Stromal cell of bone marrow (primary cell): Measurements from ENCODE around the gene S1PR1.

ENCODE experiments used
- DNase-seq: peaks from one replicate; pipeline ENCODE4 v3.0.0-alpha.2; 2012; ENCODE audit warnings: low read depth

Gene S1PR1

DNA sequence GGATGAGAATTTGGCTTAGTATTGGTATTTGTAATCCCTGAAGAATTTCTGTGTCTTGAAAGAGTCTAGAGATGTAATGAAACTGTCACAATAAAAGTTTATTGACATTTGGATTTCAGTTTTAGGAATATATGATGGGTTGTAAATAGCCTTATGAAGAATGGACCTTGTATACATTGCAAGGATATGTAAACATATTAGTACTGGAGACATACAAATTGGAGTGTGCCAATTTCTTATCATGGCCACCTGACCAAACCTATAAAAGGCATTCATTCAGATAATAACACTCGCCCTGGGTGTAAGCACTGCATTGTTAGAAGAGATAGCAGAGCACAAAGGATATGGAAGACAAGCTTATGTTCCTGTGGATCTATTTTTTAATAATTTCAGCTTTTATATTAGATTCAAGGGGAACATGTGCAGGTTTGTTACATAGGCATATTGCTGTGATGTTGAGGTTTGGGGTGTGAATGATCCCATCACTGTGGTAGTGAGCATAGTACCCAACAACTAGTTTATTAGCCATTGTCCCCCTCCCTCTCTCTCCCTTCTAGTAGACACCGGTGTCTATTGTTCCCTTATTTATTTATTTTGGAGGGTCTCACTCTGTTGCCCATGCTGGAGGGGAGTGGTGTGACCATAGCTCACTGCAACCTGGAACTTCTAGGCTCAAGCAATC, 8.6 kb downstream of the S1PR1 start:
- DNase-seq, result no peak

DNA sequence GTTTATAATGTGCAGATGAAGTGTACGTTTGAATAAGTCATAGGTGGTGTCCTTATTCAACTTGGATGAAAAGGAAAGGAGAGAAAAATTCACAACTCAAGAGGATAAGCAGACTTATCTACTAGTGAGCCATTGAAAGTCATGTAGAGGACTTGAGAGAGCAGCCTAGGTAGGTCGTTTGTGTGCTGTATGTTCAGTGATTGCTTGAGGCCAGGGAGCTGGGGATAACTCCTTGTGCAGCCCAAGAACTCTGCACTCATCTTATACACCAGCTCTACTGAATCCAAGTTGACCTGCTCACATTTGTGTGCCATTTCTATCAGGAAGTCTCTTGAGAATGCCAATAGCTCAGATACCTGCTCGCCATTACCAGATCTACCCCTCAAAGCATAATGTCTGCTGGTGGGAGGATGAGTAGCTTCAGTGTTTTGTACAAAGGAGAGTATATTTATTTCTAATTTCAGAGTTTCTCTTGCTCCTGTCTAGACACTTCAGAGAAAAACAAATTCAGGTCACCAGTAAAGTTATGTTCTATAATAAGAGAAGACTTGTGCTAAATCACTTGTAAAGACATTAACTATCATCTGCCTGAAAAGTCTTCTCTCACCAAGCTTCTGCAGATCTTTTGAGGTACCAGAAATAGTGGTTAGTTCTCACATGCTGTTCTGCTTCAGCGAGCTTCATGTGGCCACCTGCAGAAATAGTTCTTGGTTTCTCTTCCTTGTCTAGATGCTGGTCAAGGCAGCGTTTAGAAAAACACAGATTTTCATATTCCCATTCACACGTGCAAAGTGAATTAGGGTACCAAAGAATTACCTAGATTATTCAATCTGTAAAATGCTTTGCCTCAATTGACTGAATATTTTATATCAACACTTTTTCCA, 10.8 kb downstream of the S1PR1 start:
- DNase-seq, result no peak

DNA sequence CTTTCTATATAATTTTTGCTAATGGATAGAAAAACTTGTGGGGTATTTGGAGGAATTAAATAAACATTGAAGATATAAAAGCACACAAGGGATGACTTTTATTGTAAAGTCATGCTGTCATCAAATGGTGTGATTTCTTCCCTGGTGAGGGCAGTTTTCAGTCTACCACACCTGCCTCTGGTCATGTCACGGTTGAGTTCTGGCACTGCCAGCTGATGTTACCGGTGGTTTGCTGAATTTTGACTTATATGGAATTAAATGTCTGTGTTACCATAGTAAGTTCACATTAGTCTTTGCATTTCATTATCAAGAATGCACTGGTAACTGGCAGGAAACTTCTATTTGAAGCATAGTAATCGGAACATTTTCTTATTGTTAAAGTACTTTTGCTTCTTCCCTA, 13.4 kb downstream of the S1PR1 start:
- DNase-seq, result no peak

DNA sequence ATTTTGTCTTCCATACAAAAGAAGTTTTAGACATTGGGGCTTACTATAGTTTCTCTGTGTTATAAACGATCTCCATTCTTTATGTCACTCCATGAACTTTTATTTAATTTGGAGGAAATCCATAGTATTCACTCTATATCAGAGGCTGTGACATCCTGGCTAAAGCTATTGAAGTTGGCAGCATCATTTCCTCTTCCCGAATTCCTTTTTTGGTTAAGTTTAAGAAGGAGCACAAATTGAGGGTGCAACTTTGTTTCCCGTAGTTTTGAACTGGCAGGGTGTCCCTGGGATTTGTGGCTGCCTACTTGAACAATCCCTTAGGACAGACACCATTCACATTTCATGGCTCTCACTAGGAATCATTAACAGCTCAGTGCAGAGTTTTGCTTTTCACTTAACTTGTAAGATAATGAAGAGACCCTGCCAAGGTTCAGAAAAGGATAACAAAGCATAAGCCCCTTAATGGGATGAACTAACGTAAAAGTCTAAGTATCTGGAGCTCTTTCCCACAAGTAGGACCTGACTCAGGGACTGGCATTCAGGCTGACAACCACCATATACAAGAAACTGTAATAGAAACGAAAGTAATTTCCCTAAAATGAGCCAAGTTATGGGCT, 13.9 kb downstream of the S1PR1 start:
- DNase-seq, result no peak

DNA sequence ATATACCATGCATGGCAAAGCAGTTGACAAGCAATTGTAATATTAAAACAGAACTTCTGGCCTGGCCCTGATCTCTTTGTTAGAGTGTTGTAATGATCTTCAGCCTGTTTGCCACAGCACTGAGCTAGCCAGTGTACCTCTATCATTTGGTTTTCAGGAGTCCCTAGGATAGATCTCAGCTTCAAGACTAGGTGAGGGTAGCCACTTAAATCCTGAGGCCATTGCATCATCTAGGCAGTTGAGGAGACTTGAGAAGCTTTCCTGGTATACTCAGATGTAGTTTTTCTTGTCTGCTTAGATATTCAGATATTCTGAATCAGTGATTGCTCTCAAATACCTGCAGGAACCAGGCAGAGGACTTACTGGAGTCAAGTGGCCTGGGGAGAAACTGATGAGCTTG, 14.7 kb downstream of the S1PR1 start:
- DNase-seq, result no peak

DNA sequence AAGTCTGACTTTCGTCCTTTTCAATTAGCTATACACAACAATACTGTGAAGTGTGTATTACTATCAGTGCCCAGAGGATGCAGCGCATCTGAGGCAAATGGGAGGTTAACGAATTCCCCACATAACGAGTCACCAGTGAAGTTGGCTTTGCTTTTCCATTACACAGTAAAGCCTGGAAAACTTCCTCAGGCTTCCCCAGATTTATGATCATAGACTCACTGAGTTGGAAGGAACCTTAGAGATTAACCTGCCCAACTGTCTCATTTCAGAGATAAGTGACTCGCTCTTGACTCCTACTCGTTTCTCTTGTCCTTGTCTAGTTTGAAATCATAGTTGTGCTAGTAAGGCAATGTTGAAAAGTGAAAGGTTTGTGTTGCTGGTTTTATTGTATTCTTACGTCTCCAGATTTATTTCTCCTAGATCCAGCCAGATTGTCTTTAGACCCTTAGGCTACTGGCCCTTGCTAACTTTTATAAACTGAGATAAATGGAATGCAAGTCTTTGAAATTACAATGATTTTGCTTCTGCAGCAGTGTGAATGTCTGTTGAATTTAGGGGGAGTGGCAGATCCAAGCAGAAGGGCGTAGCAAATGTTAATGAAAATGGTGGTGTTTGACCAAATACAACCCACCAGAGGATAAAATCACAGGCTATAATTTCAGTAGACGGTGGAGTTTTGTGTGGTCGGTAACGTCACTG, 17.3 kb downstream of the S1PR1 start:
- peak; percentile 70 for DNase-seq

DNA sequence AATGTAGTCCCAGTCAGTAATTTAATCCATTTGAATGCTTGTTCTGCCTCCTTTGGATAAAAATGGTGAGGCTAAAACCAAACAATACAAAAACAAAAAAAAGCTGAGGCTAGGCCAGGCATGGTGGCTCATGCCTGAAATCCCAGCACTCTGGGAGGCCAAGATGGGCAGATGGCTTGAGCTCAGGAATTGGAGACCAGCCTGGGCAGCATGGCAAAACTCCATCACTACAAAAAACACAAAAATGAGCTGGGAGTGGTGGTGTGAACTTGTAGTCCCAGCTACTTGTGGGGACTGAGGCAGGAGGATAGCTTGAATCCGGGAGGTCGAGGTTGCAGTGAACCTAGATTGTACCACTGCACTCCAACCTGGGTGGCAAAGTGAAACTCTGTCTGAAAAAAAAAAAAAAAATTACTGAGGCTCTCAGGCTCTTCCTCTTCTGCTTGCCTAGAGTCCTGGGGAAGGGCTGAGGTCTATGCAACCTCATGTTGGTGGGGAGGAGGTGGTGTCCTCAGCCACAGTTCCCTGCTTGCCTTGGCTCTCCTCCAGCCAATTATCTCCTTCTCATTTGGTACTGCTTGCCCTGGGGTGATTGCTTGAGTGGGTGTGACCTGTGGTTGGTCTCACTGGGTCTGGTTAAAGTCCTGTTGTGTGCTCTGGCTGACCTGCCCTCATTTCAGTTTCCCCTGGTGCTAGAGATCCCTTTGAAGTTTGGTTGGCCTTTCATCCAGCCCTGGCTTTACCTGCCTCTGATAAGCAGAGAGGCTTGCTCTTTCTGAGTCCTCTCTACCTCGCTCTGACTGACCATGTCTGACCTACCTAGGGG, 20.9 kb downstream of the S1PR1 start:
- no peak for DNase-seq

DNA sequence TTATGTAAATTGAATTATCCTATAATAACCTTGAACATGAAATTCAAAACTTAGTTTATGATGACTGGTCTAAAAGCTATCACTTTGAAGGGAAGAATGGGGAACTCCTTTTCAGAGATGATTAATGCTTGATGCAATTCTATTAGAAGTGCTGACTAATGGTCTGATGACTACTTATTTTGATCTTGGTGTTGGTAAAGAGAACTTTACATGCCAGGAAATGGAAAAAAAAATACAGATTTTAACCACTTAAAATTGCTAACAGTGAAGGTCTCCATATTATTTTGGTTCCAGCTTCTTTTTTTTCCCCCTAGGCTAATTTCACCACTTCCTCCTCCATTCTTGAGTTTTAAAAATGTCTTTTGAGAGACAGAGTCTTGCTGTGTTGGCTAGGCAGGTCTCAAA, 22.9 kb downstream of the S1PR1 start:
- peak; percentile 84 for DNase-seq

DNA sequence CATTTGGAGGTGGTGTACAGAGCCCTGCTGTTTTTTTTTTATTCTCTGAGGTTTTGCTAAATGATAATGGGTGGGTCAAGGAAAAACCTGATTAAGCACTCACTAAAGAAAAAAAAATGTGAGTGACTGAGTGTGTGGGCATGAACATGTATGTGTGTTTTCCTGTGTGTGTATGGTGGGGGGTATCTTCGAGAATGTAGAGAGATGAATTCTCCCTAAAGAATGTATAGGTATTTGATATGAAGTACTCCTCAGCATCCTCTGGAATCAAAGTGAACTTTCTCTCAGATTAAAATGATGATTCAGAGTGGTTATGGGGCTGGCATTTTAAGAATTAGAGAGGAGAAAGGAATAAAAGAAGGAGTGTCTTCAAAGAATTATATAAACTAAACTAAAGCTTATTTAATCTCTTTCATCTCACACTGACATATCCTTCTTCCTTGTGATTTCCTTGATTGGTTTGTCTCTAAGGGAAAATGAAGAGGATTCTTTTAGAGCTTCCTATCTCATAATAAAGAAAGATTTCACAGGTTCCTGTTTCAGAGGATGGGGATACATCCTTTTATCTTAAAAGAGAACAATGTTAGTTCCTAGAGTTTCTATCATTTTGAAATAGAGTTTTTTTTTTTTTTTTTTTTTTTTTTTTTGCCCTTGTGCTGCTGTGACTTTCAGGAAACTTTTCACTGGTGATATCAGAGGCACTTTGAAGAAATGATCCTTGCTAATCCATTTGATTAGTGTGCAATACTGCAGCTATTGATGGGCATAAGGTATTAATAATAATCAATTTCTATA, 23.9 kb downstream of the S1PR1 start:
- DNase-seq, result no peak

DNA sequence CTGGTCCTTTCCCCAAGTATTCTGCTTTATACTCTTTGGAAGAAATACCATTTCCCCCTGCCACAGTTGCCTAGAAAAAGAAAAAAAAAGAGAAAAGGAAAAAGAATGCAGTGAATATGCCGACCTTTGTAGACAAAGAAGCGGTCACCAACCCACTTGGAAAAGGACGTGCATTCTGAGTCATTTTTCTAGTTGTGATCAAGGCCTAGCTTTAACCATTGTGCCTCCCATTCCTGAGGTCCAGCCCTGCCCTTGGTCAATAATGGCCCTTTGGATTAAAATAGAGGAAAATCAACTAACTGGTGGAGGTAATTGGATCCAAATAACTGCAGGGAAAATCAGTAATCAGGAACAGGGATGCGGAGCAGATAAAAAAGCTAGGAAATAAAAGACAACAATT, 24.8 kb downstream of the S1PR1 start:
- DNase-seq, result no peak

DNA sequence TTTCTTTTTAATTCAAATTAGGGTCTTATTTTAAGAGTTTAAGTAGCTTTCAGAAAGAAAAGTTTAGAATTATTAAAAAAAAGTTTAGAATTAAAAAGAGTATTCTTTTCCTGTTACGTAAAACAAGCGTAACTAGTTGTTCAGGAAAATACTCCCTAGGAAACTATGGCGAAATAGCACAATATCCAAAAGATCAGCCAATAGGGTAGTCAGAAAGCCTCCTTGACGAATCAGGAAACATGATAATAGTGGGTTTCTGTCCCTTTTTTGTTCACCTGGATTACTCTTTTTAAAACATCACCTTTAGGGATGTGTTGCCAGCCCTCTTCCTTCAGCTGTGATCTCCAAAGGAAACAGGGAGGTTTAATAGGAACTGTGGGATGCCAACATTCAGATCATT, 25.2 kb downstream of the S1PR1 start:
- no peak for DNase-seq

DNA sequence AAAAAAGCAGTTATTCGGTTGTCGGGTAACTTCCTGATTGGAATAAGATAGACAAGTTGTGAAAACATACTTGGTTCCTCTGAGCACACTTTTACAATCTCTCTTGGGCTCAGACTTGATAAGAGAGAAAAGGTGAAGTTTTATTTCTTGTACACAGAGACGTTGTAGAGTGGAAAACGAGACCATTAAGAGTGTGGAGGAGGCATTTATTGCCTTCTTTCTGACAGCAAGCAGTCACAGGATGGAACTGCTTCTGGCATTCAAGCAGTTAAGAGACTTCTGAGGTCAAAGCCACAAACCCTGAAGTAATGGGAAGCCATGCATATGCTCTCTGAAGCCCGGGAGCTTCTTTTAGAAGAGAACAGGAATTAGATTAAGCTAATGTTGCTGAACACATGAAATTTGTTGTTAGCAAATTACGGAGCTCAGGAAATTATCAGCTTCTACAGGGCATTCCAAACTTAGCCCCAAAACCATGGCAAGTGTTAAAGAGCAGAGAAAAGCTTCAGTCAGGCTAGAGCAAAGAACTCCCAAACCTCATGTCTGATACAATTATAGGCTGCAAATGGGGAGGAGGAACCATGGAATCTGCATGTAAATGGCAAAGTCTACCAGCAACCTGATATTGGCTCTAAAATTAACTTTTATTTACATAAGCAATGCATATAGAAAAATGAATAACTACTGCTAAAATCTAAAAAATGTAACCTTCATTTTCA, 26.0 kb downstream of the S1PR1 start:
- DNase-seq, result no peak

DNA sequence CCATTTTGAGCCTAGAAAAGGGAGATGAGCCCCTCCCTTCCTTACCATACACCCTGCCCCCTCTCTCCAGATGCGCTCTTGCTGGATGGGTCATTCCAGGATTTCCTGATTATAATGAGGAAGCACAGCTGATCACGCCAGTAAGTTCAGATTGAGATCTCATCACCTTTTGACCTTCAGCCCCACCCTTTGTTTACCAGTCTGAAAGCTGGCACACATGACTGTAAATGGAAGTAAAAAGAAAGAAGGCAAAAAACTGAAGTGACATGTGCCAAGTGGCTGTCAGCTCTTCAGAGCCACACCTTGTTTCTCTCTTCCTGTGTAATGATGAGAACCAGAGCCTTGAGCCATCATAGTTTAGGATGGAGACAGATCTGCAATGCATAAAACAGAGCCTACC, 27.9 kb downstream of the S1PR1 start:
- DNase-seq, result no peak

DNA sequence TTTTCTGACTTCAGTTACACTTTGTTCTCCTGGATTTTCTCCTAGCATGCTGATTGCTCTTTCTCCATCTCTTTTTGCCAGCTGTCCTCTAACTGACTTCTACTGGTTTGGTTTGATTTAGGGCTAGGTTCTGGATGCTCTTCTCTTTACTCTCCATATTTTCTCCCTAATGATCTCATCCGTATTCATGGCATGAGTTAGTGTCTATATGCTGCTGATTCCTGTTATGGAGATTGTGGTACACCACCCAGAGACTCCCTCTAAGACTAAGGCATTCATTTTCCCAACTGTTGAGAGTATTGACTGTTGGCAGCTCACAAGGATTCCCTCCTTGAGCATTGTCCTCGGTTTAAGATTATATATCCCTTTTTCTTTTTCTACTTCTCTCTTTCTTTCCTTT, 28.9 kb downstream of the S1PR1 start:
- DNase-seq, result no peak

DNA sequence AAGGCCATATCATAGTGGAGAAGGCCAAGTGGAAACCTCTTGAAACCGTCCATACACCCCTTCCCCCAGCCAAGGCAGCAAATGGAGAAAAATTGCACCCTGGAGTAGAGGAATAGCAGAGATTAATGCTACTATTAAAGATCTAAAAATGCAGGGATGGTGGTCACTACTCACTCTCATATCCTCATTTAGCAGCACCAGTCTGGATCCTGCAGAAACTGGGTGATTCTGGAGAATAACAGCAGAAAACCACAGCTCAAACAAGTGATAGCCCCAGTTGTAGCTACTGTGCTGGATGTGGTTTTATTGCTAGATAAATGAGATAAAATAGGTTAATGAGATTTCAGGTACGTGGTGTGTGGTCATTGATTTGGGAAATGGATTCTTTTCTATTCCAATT, 30.3 kb downstream of the S1PR1 start:
- DNase-seq, result no peak

DNA sequence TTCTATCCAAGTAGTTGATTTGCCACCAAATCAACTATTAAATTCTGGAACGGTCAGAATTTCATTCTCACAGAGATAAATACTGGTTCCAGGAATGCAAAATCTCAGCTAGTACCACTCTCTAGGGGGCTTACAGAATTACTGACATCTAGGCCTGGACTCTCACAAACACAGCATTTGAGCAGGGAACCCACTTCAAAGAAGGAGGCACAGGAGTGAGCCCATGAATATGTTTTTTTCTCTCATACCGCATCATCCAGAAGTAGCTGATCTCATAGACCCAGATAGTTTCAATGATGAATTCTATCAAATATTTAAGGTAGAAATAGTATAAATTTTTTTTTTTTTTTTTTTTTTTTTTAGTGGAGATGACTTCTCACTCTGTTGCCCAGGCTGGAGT, 32.1 kb downstream of the S1PR1 start:
- no peak for DNase-seq

DNA sequence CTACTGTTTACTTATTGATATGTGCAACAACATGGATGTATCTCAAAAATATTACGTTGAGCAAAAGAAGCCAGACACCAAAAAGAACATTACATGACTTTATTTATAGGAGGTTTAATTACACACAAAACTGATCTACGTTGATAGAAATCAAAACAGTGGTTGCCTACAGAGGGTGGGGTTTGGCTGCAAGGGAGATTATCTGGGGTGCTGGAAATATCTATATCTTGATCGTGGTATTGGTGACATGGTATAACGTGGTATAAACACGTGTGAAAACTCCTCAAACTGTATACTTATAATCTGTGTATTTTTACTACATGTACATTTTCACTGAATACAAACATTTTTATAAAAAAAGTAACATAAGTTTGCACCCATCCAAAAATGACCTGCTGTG, 38.9 kb downstream of the S1PR1 start:
- DNase-seq, result no peak

DNA sequence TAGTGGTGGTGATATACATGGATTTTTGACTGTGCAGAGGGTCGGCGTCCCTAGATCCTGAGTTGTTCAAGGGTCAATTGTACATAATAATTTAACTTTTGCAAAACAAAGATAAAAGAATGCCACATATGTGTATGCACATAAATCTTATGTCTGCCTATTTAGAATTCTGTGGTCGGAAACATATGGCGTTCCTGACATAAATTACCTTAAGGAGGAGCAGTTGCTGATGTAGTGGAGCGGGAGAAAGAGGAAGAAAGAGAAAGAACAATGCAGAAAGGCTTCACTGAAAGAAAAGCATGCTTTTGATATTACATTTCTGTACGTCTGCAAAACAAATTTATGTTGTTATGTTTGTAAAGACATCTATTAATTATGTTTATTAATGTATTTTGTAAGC, 40.0 kb downstream of the S1PR1 start:
- no peak for DNase-seq

DNA sequence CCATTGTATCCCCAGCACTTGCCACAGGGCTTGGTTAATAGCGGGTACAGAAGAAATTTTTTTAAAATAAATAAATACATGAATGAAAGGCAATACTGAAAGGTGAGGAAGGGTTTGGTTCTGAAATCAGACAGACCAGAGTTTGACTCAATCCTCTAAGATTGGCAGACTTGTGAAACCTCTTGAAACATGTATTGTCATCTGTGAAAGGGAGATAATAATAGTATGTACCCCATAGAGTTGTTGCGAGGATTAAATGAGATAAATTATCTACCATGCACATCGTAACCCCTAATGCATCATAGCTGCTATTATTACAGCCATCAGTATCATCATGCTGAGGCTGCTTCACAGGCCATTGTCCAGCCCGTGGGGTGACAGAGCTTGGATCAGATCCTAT, 41.4 kb downstream of the S1PR1 start:
- no peak for DNase-seq

DNA sequence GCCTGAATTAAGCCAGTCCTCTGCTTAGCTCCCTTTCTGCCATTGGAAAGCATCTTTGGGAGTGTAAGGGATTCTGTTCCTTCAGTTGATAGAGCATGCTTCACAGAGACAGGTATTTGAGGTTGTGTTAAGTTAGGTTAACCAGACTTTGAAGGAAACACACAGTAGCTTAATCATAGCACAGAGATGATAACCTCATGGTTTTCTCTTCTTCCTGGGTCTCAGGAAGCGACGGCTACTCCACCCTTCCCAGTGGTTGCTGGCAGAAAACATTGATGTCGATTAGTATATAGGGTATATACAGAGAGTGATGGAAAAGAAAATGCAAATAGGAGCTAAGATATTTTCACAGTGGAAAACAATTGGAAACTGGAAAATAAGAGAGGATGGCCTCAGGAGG, 42.0 kb downstream of the S1PR1 start:
- no peak for DNase-seq
